NCI-H1105 treated with DMSO at 0.1 percent for 48 hours (cell line): ENCODE measurements around the gene KRTAP10-10.
"Not testable (repeated sequence)": the region's sequence is repeated elsewhere in the genome, so short reads cannot be mapped to it uniquely, and the experiment has no call there.

ENCODE experiments used
- DNase-seq: peaks from one replicate; lab custom pipeline; 2025; lab: John Stamatoyannopoulos, UW

The KRTAP10-10 gene

GRCh38 chr21:44637018-44637850 lies at the start of gene KRTAP10-10:
Gene KRTAP10-10, plus strand, starts transcription at chr21:44637356. Its CDS starts 62 bp downstream, at chr21:44637418.
- DNase-seq = no peak

DNA sequence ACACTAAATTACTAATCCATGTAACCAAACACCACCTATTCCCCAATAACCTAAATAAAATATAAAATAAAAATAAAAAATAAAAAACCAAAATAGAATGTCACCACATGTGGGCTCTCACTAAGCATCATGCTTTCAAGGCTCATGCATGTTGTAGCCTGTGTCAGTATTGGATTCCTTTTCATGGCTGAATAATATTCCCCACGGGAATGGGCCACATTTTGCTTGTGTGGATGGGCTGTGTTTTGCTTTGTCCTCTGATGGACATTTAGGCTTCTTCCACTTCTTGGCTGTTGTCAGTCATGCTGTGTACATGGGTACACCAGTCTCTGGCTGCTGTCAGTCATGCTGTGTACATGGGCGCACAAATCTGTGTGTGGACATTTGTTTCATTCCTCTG lies 48.1 kb upstream of the KRTAP10-10 start:
- no peak for DNase-seq

DNA sequence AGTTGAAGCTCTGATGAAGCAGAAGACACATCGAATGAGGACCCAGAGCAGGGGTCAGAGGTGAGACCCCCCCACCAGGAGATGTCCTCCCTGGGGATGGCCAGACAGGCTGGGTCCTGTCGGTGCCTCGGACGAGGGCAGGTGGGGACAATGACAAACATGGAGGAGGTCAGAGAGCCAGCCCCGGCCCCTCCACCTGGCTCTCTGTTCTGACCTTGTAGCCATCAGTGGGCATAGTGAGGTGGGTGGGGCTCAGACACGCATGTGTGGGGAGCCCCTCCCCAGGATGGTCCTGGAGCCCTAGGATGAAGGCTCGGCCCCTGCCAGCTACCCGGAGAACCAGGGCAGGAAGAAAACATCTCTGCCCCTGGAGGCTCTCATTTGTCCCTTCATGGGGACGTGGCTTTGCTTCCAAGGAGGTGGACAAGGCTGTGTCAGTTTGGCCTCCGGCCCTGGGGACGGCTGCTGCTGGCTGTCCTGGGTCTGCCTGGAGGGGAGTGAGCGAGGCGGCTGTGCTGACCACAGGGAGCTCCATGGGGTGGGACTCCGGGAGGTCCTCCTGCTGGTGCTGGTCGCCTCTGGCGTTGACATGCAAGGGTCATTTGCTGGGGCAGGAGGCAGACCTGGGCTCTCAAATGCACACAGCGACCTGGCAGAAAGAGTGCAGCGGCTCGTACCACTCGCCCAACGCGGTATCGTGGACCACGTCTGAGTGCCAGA lies 47.4 kb upstream of the KRTAP10-10 start:
- no peak for DNase-seq

DNA sequence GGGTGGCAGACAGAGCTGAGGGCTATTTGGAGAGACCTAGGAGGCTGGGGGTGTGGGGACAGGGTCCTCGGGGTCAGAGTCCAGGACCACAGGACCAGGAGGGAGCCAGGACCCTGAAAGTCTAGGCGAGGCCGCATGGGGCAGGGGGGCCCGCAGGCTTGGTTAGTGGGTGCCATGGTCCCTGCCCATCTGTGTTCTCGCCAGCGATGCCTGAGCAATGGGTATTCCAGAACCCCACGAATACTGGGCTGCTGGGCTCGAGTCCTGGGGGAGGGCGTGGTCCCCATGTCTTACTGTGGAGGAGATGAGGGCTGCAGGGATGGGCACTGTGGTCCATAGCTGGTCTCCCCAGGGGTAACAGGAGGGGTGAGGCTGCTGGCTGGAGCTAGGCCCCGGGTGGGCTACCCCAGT lies 46.8 kb upstream of the KRTAP10-10 start:
- no peak for DNase-seq

DNA sequence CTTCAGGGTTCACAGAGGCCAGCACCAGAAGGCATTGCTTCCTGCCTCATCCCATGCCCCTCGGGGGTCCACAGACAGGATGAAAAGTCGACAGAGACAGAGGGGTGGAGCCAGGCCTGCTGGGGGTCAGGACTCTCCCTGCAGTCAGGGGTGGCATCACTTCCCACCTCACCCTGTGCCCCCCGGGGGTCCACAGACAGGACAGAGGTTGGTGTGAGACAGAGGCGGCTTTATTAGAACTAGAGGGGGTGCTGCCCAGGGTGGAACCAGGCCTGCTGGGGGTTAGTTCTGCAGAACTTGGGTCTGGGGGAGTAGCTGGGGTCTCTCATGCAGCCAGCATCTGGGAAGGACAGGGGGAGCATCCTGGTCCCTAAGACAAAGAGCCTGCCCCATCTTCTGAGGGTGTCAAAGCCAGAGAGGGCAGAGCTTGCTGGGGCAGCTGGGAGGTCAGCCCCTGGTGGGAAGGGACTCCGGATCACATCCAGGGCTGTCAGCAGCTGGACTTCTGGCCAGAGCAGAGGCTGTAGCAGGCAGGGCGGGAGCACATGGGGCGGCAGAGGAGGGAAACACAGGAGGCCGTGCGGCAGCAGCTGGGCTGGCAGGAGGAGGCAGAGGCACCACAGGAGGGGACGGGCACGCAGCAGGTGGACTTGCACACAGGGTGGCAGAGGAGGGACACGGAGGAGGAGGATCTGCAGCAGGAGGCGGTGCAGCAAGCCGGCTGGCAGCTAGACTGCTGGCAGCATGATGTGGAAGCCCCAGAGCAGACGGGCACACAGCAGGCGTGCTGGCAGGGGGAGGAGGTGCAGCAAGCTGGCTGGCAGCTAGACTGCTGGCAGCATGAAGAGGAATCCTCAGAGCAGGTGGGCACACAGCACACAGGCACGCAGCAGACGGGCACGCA lies 46.0 kb upstream of the KRTAP10-10 start:
- DNase-seq = not testable (repeated sequence)

GRCh38 chr21:44591801-44592130 lies 45.4 kb upstream of the KRTAP10-10 start:
- not testable (repeated sequence) for DNase-seq

DNA sequence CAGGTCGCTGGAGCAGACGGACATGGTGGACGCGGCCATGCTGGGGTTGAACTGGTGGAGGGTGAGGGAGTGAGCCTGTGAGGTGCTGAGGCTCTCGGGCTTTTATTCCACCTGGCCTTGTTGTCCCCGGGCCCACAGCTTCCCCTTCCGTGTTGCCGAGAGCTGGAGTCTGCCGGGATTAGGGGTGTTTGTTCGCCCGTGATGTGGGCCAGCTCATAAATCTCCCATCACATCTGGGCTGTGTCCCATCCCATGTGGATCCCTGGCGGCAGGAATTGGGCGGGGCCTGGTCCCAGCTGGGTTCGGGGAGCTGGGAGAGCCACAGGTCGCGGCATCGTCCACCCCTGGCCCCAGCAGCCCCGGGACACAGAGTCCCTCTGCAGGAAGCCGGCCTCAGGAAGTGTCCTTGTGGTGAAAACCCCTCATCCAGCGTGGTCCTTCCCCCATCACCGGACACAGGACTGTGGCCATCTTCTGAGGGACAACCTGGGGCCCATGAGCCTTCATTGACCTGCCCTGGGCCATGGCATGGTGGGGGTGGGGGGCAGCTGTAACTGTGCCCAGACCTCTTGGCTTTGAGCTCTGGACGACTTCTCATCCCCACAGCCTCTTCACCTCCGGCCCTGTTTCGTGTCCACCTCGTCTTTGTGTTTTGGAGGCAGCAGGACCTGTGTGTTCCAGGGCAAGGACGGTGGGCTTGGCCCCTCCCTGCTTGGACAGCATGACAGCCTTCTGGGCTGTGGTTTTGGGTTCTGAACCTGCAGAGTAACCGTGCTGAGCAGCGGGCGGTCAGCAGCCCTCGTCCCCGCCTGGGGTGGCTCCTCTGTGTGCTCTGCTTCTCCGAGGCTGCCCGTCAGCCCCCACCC lies 44.5 kb upstream of the KRTAP10-10 start, which contains the start of gene KRTAP10-6:
Gene KRTAP10-6, minus strand, starts transcription at position 60 of the 866 bp plus-strand sequence. Its CDS starts 21 bp downstream, at position 39.
- no peak for DNase-seq

- no peak for DNase-seq
Observed at GRCh38 chr21:44593598-44594405, 43.4 kb upstream of the KRTAP10-10 start.

DNA sequence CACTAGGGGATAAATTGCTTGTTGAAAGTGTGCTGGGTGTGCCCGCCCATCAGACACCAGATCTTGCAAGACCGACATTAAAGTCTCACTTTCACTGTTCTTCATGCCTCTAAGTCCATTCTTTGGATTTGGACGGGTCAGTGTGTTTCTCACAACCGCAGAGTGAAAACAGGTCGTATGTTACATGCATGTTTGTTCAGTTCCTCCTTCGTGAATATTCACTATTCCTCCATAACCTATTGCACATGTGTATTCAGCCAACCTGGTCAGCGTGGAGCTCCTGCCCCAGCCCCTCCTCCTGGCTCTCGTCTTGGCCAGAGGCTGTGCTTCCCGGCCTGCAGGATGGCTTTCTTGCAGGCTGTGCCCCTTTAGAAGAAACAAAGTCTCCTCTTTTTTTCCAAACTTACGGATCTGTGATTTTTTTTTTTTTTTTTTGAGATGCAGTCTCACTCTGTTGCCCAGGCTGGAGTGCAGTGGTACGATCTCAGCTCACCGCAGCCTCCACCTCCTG lies 42.7 kb upstream of the KRTAP10-10 start:
- no peak for DNase-seq

DNA sequence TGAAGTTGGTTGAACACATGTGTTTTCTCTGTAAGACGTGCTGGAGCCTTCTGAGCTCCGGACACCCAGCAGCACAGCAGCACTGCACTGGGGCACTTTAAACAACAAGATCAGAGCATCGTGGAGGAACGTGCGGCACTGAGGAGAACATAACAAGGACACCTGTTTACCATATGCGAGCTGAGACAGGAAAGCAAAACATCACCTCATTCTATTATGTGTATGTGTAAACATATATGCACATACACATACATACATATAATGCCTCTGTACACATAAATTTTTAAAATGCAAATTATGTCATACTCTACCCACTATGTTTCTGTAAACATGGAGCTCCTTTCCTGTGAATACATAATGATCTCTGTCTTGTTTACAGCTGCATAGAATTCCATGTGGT lies 41.6 kb upstream of the KRTAP10-10 start:
- DNase-seq = no peak

DNA sequence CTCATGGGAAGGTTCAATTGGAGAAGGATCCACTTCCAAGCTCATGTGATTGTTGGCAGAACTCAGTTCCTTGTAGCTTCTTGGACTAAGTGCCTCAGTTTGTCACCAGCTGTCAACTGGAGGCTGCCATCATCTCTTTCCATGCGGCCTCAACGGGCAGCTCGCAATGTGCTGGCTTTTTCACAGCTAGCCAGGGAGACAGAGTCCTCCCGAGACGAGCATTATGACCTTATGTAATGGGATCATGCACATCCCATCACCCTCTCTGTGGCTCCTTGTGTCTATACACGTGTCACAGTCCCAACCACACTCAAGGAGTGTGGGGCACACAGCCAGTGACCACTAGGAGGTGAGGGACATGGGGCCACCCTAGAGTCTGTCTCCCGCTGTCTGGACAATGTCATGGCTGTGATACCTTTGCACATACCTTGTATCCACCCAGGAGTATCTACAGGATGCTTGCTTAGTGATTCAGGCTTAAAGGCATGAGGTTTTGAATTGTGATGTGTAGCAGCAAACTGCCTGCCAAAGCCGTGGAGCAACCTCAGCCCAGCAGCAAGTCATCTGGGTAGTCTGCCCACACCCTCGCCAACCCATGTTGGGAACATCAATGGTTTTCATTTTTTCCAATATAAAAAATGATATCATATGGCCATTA lies 41.0 kb upstream of the KRTAP10-10 start:
- DNase-seq = no peak

- DNase-seq = no peak
Observed at GRCh38 chr21:44598061-44598460, 39.1 kb upstream of the KRTAP10-10 start.

- DNase-seq = no peak
Observed at GRCh38 chr21:44599264-44600029, 37.7 kb upstream of the KRTAP10-10 start.

DNA sequence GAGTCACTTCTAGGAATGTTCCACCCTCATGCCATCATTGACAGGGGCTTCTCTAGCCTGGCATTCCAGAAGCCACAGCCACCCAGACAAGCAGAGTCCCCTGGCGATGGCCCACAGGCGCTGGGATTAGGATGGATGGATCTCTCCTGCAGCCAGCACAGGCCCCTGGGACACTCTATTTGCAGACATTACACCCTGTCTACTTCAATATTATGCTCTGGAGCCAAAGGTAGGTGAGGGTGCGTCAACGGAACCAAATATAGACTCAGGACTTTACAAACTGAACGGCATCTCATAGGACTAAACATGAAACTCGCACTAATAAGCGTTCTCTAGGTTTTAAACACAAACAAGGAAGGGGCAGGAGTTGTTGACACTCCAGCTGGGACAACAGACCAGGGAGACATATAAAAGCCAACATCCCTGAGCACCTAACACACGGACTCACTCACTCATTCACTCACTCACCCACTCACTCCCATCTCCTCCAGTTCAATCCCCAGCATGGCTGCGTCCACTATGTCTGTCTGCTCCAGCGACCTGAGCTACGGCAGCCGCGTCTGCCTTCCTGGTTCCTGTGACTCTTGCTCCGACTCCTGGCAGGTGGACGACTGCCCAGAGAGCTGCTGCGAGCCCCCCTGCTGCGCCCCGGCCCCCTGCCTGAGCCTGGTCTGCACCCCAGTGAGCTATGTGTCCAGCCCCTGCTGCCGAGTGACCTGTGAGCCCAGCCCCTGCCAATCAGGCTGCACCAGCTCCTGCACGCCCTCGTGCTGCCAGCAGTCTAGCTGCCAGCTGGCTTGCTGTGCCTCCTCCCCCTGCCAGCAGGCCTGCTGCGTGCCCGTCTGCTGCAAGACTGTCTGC lies 36.8 kb upstream of the KRTAP10-10 start, which contains the start of gene KRTAP10-7:
Gene KRTAP10-7, plus strand, starts transcription at position 480 of the 861 bp plus-strand sequence. Its CDS starts 25 bp downstream, at position 505.
- DNase-seq = not testable (repeated sequence)

GRCh38 chr21:44601091-44601490 lies 36.1 kb upstream of the KRTAP10-10 start:
- not testable (repeated sequence) for DNase-seq

- no peak for DNase-seq
Observed at GRCh38 chr21:44601596-44602462, 35.3 kb upstream of the KRTAP10-10 start.

GRCh38 chr21:44602463-44602850 lies 34.7 kb upstream of the KRTAP10-10 start:
- DNase-seq = no peak
